ENCODE data around the gene TMEM63B. TPM values are rescaled to one million over a fixed set of nuclear protein-coding genes. Genes with fewer than 3 reads are reported as not detected.
"Not testable (repeated sequence)": the region's sequence is repeated elsewhere in the genome, so short reads cannot be mapped to it uniquely, and the experiment has no call there.

Gene TMEM63B
- total RNA-seq, 1 donor from 2014 or later = 10.5 TPM

GRCh38 chr6:44142835-44143234 lies 15.5 kb downstream of the TMEM63B start:
- DNase-seq (ENCODE audit: low read depth in 2 of 2) = no peak

GRCh38 chr6:44143731-44144130 lies 16.4 kb downstream of the TMEM63B start:
- no peak for DNase-seq (ENCODE audit: low read depth in 2 of 2)

GRCh38 chr6:44144536-44144935 lies 17.2 kb downstream of the TMEM63B start:
- not testable (repeated sequence) for DNase-seq (ENCODE audit: low read depth in 2 of 2)

- no peak for DNase-seq (ENCODE audit: low read depth in 2 of 2)
Observed at GRCh38 chr6:44145839-44146238, 18.5 kb downstream of the TMEM63B start.

- no peak for DNase-seq (ENCODE audit: low read depth in 2 of 2)
Observed at GRCh38 chr6:44146685-44147084, 19.3 kb downstream of the TMEM63B start.

GRCh38 chr6:44147256-44147655 lies 19.9 kb downstream of the TMEM63B start:
- DNase-seq (ENCODE audit: low read depth in 2 of 2) = no peak

GRCh38 chr6:44148306-44148705 lies 21.0 kb downstream of the TMEM63B start:
- no peak for DNase-seq (ENCODE audit: low read depth in 2 of 2)

- no peak for DNase-seq (ENCODE audit: low read depth in 2 of 2)
Observed at GRCh38 chr6:44149369-44150012, 22.1 kb downstream of the TMEM63B start.

- no peak for DNase-seq (ENCODE audit: low read depth in 2 of 2)
Observed at GRCh38 chr6:44150317-44150917, 23.1 kb downstream of the TMEM63B start.

GRCh38 chr6:44151348-44152108 lies 24.2 kb downstream of the TMEM63B start:
- peak; percentile 48 to 67 for DNase-seq (ENCODE audit: low read depth in 2 of 2)

- DNase-seq (ENCODE audit: low read depth in 2 of 2) = no peak
Observed at GRCh38 chr6:44152109-44152461, 24.7 kb downstream of the TMEM63B start.

GRCh38 chr6:44152533-44152932 lies 25.2 kb downstream of the TMEM63B start:
- no peak for DNase-seq (ENCODE audit: low read depth in 2 of 2)

- no peak for DNase-seq (ENCODE audit: low read depth in 2 of 2)
Observed at GRCh38 chr6:44154067-44154466, 26.7 kb downstream of the TMEM63B start.

GRCh38 chr6:44156494-44157151 lies 29.3 kb downstream of the TMEM63B start:
- DNase-seq (ENCODE audit: low read depth in 2 of 2) = no peak

- DNase-seq (ENCODE audit: low read depth in 2 of 2) = no peak
Observed at GRCh38 chr6:44157152-44157521, 29.8 kb downstream of the TMEM63B start.

GRCh38 chr6:44158770-44159228 lies 31.4 kb downstream of the TMEM63B start, which contains the start of gene CAPN11:
TSS of gene CAPN11 (plus strand) at chr6:44158820. CDS start at chr6:44158849, 29 bp downstream.
- no peak for DNase-seq (ENCODE audit: low read depth in 2 of 2)

GRCh38 chr6:44161997-44162338 lies 34.6 kb downstream of the TMEM63B start:
- no peak for DNase-seq (ENCODE audit: low read depth in 2 of 2)

- DNase-seq (ENCODE audit: low read depth in 2 of 2) = peak in 1 of 2 donors; percentile 18
Observed at GRCh38 chr6:44162876-44163625, 35.7 kb downstream of the TMEM63B start.

- no peak for DNase-seq (ENCODE audit: low read depth in 2 of 2)
Observed at GRCh38 chr6:44166116-44166515, 38.8 kb downstream of the TMEM63B start.

GRCh38 chr6:44166591-44167184 lies 39.3 kb downstream of the TMEM63B start:
- no peak for DNase-seq (ENCODE audit: low read depth in 2 of 2)

GRCh38 chr6:44167567-44167966 lies 40.2 kb downstream of the TMEM63B start:
- no peak for DNase-seq (ENCODE audit: low read depth in 2 of 2)

All from dermis microvascular lymphatic vessel endothelial cell (primary cell).